BE2C (cell line): ENCODE data around the gene GRK3.
"Not testable (repeated sequence)": the region's sequence is repeated elsewhere in the genome, so short reads cannot be mapped to it uniquely, and the experiment has no call there.

ENCODE experiments used
- DNase-seq: peaks from one replicate; pipeline ENCODE4 v3.0.0-alpha.2; 2020
- H3K27me3 ChIP-seq: fragments of 250-450 bp; sonication (Bioruptor Pico); 2 replicates; pipeline ENCODE4 v1.5.1; 2020; ENCODE audit warnings: mild to moderate bottlenecking
- H3K36me3 ChIP-seq: fragments of 250-450 bp; sonication (Bioruptor Pico); 2 replicates; pipeline ENCODE4 v1.5.1; 2020; ENCODE audit warnings: mild to moderate bottlenecking
- H3K4me1 ChIP-seq: fragments of 250-450 bp; sonication (Bioruptor Pico); 2 replicates; pipeline ENCODE4 v1.5.1; 2020
- H3K4me3 ChIP-seq: 2 replicates; pipeline ENCODE4 v1.5.1; 2011; ENCODE audit warnings: low read depth, low read length
- H3K9me3 ChIP-seq: fragments of 250-450 bp; sonication (Bioruptor Pico); 2 replicates; pipeline ENCODE4 v1.5.1; 2020
- TF ChIP-seq, protein P1 (sequence below): IDR thresholded peaks from 2 replicates; pipeline ENCODE4 v1.5.1; 2012; ENCODE audit warnings: mild to moderate bottlenecking, low read depth, low read length

GRK3 gene

DNA sequence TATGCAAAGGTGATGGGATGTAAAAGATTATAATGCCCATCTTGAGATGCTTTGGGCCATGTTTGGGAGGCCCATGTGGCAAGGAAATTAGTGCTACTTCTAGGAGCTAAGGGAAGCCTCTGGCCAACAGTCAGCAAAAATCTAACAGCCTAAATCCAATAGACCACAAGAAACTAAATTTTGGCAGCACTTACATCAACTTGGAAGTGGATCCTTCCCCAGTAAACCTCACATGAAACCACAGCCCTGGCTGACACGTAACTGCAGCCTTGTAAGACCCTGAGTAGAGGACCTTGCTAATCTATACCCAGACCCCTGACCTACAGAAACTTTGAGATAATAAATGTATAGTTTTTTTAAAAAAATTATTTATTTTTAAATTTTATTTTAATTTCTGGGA, 13.1 kb upstream of the GRK3 start:
- TF ChIP-seq, protein P1, sequence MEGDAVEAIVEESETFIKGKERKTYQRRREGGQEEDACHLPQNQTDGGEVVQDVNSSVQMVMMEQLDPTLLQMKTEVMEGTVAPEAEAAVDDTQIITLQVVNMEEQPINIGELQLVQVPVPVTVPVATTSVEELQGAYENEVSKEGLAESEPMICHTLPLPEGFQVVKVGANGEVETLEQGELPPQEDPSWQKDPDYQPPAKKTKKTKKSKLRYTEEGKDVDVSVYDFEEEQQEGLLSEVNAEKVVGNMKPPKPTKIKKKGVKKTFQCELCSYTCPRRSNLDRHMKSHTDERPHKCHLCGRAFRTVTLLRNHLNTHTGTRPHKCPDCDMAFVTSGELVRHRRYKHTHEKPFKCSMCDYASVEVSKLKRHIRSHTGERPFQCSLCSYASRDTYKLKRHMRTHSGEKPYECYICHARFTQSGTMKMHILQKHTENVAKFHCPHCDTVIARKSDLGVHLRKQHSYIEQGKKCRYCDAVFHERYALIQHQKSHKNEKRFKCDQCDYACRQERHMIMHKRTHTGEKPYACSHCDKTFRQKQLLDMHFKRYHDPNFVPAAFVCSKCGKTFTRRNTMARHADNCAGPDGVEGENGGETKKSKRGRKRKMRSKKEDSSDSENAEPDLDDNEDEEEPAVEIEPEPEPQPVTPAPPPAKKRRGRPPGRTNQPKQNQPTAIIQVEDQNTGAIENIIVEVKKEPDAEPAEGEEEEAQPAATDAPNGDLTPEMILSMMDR, result no peak
- H3K4me3 ChIP-seq, result no peak overlapping the region
- no peak for DNase-seq
- H3K27me3 ChIP-seq, result no peaks in the 10 kb centered on the region
- peaks cover 17% of the 10 kb centered on the region for H3K4me1 ChIP-seq
- H3K9me3 ChIP-seq, result no peaks in the 10 kb centered on the region
- no peaks in the 10 kb centered on the region for H3K36me3 ChIP-seq

DNA sequence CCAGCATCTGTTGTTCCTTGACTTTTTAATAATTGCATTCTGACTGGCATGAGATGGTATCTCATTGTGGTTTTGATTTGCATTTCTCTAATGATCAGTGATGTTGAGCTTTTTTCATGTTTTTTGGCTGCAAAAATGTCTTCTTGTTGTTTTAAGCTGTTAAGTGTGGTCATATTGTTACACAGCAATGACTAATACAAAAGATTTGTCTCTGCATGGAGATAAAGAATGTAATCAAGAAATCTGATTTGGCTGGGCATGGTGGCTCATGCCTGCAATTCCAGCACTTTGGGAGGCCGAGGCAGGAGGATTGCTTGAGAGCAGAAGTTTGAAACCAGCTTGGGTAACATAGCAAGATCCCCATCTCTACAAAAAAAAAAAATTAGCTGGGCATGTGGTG, 12.1 kb upstream of the GRK3 start:
- H3K4me1 ChIP-seq, result peaks cover 11% of the 10 kb centered on the region
- not testable (repeated sequence) for H3K9me3 ChIP-seq, H3K36me3 ChIP-seq, H3K4me3 ChIP-seq, DNase-seq, H3K27me3 ChIP-seq

- TF ChIP-seq, protein P1, result no peak
- no peaks in the 10 kb centered on the region for H3K27me3 ChIP-seq
- H3K4me1 ChIP-seq, result peaks cover 7% of the 10 kb centered on the region
- DNase-seq, result no peak
- H3K4me3 ChIP-seq, result no peak overlapping the region
- no peaks in the 10 kb centered on the region for H3K9me3 ChIP-seq
- H3K36me3 ChIP-seq, result no peaks in the 10 kb centered on the region
These were observed 11.3 kb upstream of the GRK3 start for GRCh38 chr22:25553131-25553530.

GRCh38 chr22:25554238-25554671, 10.2 kb upstream of the GRK3 start:
- Histone ChIP-seq H3K27me3 (no peaks in the 10 kb centered on the region), H3K4me3 (no peak overlapping the region), H3K9me3 (no peaks in the 10 kb centered on the region), H3K36me3 (no peaks in the 10 kb centered on the region), H3K4me1 (peaks cover 7% of the 10 kb centered on the region)
- no peak for DNase-seq
- TF ChIP-seq, protein P1, result no peak

GRCh38 chr22:25554689-25555088, 9.8 kb upstream of the GRK3 start:
- Histone ChIP-seq H3K9me3 (no peaks in the 10 kb centered on the region), H3K4me1 (peaks cover 7% of the 10 kb centered on the region), H3K27me3 (no peaks in the 10 kb centered on the region), H3K36me3 (no peaks in the 10 kb centered on the region), H3K4me3 (no peak overlapping the region)
- no peak for DNase-seq
- TF ChIP-seq, protein P1, result no peak

GRCh38 chr22:25555586-25555985, 8.9 kb upstream of the GRK3 start:
- H3K27me3 ChIP-seq, result no peaks in the 10 kb centered on the region
- peaks cover 7% of the 10 kb centered on the region for H3K4me1 ChIP-seq
- DNase-seq, result no peak
- no peaks in the 10 kb centered on the region for H3K9me3 ChIP-seq
- H3K4me3 ChIP-seq, result no peak overlapping the region
- TF ChIP-seq, protein P1, result no peak
- H3K36me3 ChIP-seq, result no peaks in the 10 kb centered on the region

DNA sequence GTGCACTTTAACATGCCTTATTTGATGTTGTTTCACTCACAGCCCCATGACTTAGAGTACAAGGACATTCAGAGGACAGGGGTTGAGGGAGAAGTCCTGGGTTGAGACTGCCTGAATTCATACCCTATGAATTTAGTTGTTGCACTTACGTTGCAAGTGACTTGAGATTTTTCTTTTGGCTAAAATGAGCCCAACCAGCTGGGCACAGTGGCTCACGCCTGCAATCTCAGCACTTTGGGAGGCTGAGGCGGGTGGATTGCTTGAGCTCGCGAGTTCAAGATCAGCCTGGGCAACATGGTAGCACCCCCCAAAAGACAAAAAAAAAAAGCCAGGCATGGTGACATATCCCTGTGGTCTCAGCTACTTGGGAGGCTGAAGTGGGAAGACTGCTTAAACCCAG, 7.3 kb upstream of the GRK3 start:
- Histone ChIP-seq H3K36me3 (no peaks in the 10 kb centered on the region), H3K9me3 (no peaks in the 10 kb centered on the region), H3K4me1 (peaks cover 7% of the 10 kb centered on the region), H3K27me3 (no peaks in the 10 kb centered on the region), H3K4me3 (no peak overlapping the region)
- TF ChIP-seq, protein P1, result no peak
- DNase-seq, result no peak
